Neural progenitor cell (in vitro differentiated cells): Measurements from ENCODE around the gene TNFAIP1. TPM values are rescaled to one million over a fixed set of nuclear protein-coding genes. Genes with fewer than 3 reads are reported as not detected.
A peak's percentile ranks its signal among the peaks of the same experiment; 100 is the strongest.

Experiments
- DNase-seq: peaks from one replicate; pipeline ENCODE4 v3.0.0-alpha.2; 2016; ENCODE audit warnings: low spot score
- H2AFZ ChIP-seq: fragments of 200-600 bp; sonication (generic); replicated peaks from 2 replicates; pipeline ENCODE4 v1.6.1; 2016; ENCODE audit warnings: antibody characterized with exemption
- H3F3A ChIP-seq: fragments of 200-600 bp; sonication (generic); 2 replicates; pipeline ENCODE4 v1.6.1; 2016; ENCODE audit warnings: antibody characterized with exemption, low read depth
- H3K27ac ChIP-seq: fragments of 200-600 bp; sonication (generic); 2 replicates; pipeline ENCODE4 v1.5.1; 2016; ENCODE audit warnings: mild to moderate bottlenecking
- H3K27me3 ChIP-seq: fragments of 200-600 bp; sonication (generic); 2 replicates; pipeline ENCODE4 v1.6.1; 2016; ENCODE audit warnings: mild to moderate bottlenecking, moderate library complexity
- H3K36me3 ChIP-seq: fragments of 200-600 bp; sonication (generic); 2 replicates; pipeline ENCODE4 v1.5.1; 2016
- H3K4me1 ChIP-seq: fragments of 200-600 bp; sonication (generic); 2 replicates; pipeline ENCODE4 v1.6.1; 2016; ENCODE audit warnings: mixed run types
- H3K4me2 ChIP-seq: fragments of 200-600 bp; sonication (generic); 2 replicates; pipeline ENCODE4 v1.6.1; 2016
- H3K4me3 ChIP-seq: fragments of 200-600 bp; sonication (generic); 2 replicates; pipeline ENCODE4 v1.5.1; 2016
- H3K79me2 ChIP-seq: fragments of 200-600 bp; sonication (generic); 2 replicates; pipeline ENCODE4 v1.6.1; 2016; ENCODE audit warnings: low read depth
- H3K9ac ChIP-seq: fragments of 200-600 bp; sonication (generic); 2 replicates; pipeline ENCODE4 v1.6.1; 2016
- H3K9me3 ChIP-seq: fragments of 200-600 bp; sonication (generic); 2 replicates; pipeline ENCODE4 v1.5.1; 2016; ENCODE audit warnings: low read depth
- H4K20me1 ChIP-seq: fragments of 200-600 bp; sonication (generic); 2 replicates; pipeline ENCODE4 v1.6.1; 2016; ENCODE audit warnings: low read depth
- H3K27ac Mint-ChIP-seq: 3 replicates; pipeline ENCODE4 v1.8.0; 2021; ENCODE audit warnings: mixed read lengths
- H3K27me3 Mint-ChIP-seq: 2 replicates; pipeline ENCODE4 v1.8.0; 2022; ENCODE audit warnings: low read depth, mild to moderate bottlenecking, inconsistent platforms, moderate library complexity, mixed read lengths; ENCODE audit not compliant: insufficient read depth
- H3K36me3 Mint-ChIP-seq: 3 replicates; pipeline ENCODE4 v1.8.0; 2021; ENCODE audit warnings: mixed read lengths
- H3K4me1 Mint-ChIP-seq: 3 replicates; pipeline ENCODE4 v1.8.0; 2021; ENCODE audit warnings: mixed read lengths
- H3K4me3 Mint-ChIP-seq: 3 replicates; pipeline ENCODE4 v1.8.0; 2021; ENCODE audit warnings: mild to moderate bottlenecking, moderate library complexity, mixed read lengths
- H3K9me3 Mint-ChIP-seq: 3 replicates; pipeline ENCODE4 v1.8.0; 2020; ENCODE audit warnings: mixed read lengths
- CTCF ChIP-seq: fragments of 200-600 bp; sonication (generic); IDR thresholded peaks from 2 replicates; pipeline ENCODE4 v1.5.1; 2017; ENCODE audit warnings: antibody characterized with exemption, mild to moderate bottlenecking
- EZH2 ChIP-seq: fragments of 200-600 bp; sonication (generic); IDR thresholded peaks from 2 replicates; pipeline ENCODE4 v1.6.1; 2017; ENCODE audit warnings: antibody characterized with exemption, mild to moderate bottlenecking, moderate library complexity
- EZH2phosphoT487 ChIP-seq: fragments of 200-600 bp; sonication (generic); IDR thresholded peaks from 2 replicates; pipeline ENCODE4 v1.6.1; 2017; ENCODE audit warnings: antibody characterized with exemption
- total RNA-seq: library from RNA; depleted of rRNA; stranded (reverse); fragments of >200 nt; gene quantifications from 2 replicates; pipeline ENCODE4 v1.2.3, GENCODE V29; 2015; ENCODE audit warnings: low replicate concordance

TNFAIP1 gene
- total RNA-seq, 1 donor from 2014 or later: 13.7 TPM

- Histone ChIP-seq H3K36me3 (no peaks in the 10 kb centered on the region), H3F3A (peaks cover 4% of the 10 kb centered on the region), H4K20me1 (peaks cover 40% of the 10 kb centered on the region), H3K4me2 (peak within 1 kb of the TSS; percentile 85), H3K4me1 (peaks cover 27% of the 10 kb centered on the region), H3K27me3 (no peaks in the 10 kb centered on the region), H3K4me3 (peak within 1 kb of the TSS; percentile 80), H3K9ac (peak within 1 kb of the TSS; percentile 76), H3K27ac (peak within 1 kb of the TSS; percentile 73), H3K9me3 (no peaks in the 10 kb centered on the region), H2AFZ (peak within 1 kb of the TSS; percentile 62), H3K79me2 (peaks cover 52% of the 10 kb centered on the region)
- Mint-ChIP-seq H3K36me3 (peaks cover 11% of the 10 kb centered on the region), H3K4me3 (peak within 1 kb of the TSS; percentile 97), H3K4me1 (peaks cover 46% of the 10 kb centered on the region), H3K27me3 (no peaks in the 10 kb centered on the region), H3K9me3 (no peaks in the 10 kb centered on the region), H3K27ac (peak within 1 kb of the TSS; percentile 51)
- TF ChIP-seq CTCF (no peak), EZH2 (peak; percentile 24), EZH2phosphoT487 (no peak)
- DNase-seq: peak; percentile 97
These were observed 16.6 kb upstream of the TNFAIP1 start, which contains the start of gene TMEM97 for GRCh38 chr17:28318759-28319597. TMEM97 (plus strand) TSS chr17:28319200; CDS start chr17:28319240, 40 bp downstream.

GRCh38 chr17:28319598-28319935 is 16.0 kb upstream of the TNFAIP1 start:
- H3K36me3 Mint-ChIP-seq: peaks cover 11% of the 10 kb centered on the region
- Histone ChIP-seq H3K79me2 (peaks cover 58% of the 10 kb centered on the region), H3K27me3 (no peaks in the 10 kb centered on the region), H4K20me1 (peaks cover 46% of the 10 kb centered on the region), H2AFZ (peak overlapping the region; percentile 62), H3K4me1 (peaks cover 30% of the 10 kb centered on the region), H3K4me2 (peak overlapping the region; percentile 85), H3K36me3 (no peaks in the 10 kb centered on the region), H3F3A (peaks cover 4% of the 10 kb centered on the region), H3K4me3 (peak overlapping the region; percentile 80), H3K9me3 (no peaks in the 10 kb centered on the region), H3K27ac (peak overlapping the region; percentile 73), H3K9ac (peak overlapping the region; percentile 76)
- TF ChIP-seq EZH2: no peak
- no peaks in the 10 kb centered on the region for H3K27me3 Mint-ChIP-seq
- no peaks in the 10 kb centered on the region for H3K9me3 Mint-ChIP-seq
- H3K27ac Mint-ChIP-seq: peak overlapping the region; percentile 31
- peak overlapping the region; percentile 97 for H3K4me3 Mint-ChIP-seq
- no peak for DNase-seq
- H3K4me1 Mint-ChIP-seq: peaks cover 46% of the 10 kb centered on the region

- H3K9me3 ChIP-seq: no peaks in the 10 kb centered on the region
- TF ChIP-seq CTCF (no peak), EZH2 (no peak), EZH2phosphoT487 (no peak)
- H3K27ac Mint-ChIP-seq: peak overlapping the region; percentile 31
- no peaks in the 10 kb centered on the region for H3K36me3 ChIP-seq
- H4K20me1 ChIP-seq: peaks cover 54% of the 10 kb centered on the region
- peaks cover 15% of the 10 kb centered on the region for H3K36me3 Mint-ChIP-seq
- no peaks in the 10 kb centered on the region for H3K27me3 ChIP-seq
- DNase-seq: no peak
- peaks cover 55% of the 10 kb centered on the region for H3K4me1 Mint-ChIP-seq
- peaks cover 30% of the 10 kb centered on the region for H3K4me1 ChIP-seq
- H3K4me2 ChIP-seq: peak overlapping the region; percentile 85
- peak overlapping the region; percentile 76 for H3K9ac ChIP-seq
- no peaks in the 10 kb centered on the region for H3K27me3 Mint-ChIP-seq
- peak overlapping the region; percentile 97 for H3K4me3 Mint-ChIP-seq
- peaks cover 67% of the 10 kb centered on the region for H3K79me2 ChIP-seq
- H2AFZ ChIP-seq: no peak overlapping the region
- no peak overlapping the region for H3K27ac ChIP-seq
- H3K9me3 Mint-ChIP-seq: no peaks in the 10 kb centered on the region
- H3F3A ChIP-seq: peaks cover 4% of the 10 kb centered on the region
- H3K4me3 ChIP-seq: peak overlapping the region; percentile 80
These were observed 15.1 kb upstream of the TNFAIP1 start for GRCh38 chr17:28320215-28321061.
